Measurements from ENCODE around the gene SERPINB5.
"Not testable (repeated sequence)": the region's sequence is repeated elsewhere in the genome, so short reads cannot be mapped to it uniquely, and the experiment has no call there.

SERPINB5 gene, protein sequence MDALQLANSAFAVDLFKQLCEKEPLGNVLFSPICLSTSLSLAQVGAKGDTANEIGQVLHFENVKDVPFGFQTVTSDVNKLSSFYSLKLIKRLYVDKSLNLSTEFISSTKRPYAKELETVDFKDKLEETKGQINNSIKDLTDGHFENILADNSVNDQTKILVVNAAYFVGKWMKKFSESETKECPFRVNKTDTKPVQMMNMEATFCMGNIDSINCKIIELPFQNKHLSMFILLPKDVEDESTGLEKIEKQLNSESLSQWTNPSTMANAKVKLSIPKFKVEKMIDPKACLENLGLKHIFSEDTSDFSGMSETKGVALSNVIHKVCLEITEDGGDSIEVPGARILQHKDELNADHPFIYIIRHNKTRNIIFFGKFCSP

DNA sequence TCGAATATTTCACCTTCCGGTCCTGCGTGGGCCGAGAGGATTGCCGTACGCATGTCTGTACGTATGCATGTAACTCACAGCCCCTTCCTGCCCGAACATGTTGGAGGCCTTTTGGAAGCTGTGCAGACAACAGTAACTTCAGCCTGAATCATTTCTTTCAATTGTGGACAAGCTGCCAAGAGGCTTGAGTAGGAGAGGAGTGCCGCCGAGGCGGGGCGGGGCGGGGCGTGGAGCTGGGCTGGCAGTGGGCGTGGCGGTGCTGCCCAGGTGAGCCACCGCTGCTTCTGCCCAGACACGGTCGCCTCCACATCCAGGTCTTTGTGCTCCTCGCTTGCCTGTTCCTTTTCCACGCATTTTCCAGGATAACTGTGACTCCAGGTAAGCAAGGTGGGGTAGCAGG, at the start of gene SERPINB5:
Gene SERPINB5, plus strand, starts transcription at position 291 of the 400 bp plus-strand sequence. CDS start 7,471 bp downstream, outside the sequence.
- no peak for DNase-seq (ENCODE audit: low read depth in 2 of 3, low spot score in 2 of 3)

DNA sequence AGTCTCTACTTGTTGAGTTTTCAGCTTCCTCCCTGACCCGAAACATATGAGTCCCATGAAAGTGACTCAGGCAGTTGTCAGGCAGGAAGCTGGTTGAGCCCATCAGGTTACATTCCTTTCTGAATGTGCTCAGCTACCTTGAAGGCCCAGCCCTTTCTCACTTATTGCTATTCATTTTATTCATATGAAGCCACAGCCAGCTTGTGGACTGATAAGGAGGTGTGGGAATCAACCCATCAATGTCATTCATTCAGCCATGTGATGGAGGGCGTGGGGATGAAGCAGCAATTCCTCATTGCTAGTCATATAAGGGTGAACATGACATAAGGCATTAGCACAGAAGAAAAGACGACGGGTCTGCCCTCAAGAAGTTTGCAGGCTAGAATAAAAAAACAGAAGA, 49.2 kb upstream of the SERPINB5 start:
- no peak for DNase-seq (ENCODE audit: low read depth in 2 of 3, low spot score in 2 of 3)

DNA sequence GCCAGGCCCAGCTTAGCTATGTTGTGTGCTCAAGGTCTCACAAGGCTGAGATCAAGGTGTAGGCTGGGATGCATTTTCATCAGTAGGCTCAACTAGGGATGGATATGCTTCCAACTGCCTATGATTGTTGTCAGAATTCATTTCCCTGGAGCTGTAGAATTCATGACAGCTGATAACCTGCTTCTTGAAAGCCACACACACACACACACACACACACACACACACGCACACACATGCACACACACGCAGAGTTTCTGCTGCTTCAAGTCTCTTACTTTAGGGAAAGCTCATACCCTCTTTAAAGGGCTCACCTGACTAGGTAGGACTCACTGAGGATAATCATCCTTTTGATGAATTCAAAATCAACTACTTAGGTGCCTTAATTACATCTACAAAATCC, 46.2 kb upstream of the SERPINB5 start:
- no peak for DNase-seq (ENCODE audit: low read depth in 2 of 3, low spot score in 2 of 3)

DNA sequence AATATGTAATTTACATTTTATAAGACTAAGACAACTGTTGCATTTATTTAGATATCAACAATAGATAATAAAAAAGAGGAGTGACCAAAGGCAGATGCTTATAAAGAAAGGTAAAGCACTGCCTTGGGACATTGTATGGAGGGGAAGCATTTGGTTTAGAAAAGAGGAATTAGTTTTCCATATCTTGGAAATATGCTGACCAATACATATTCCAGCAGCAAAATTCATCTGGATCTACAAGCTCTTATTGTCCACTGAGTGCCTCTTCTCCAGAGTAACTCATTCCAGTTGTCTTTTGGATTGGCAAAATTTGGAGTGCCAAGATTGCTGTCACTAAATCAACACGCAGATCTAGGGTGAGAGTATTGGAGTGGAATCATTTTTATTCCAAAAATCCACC, 45.6 kb upstream of the SERPINB5 start:
- no peak for DNase-seq (ENCODE audit: low read depth in 2 of 3, low spot score in 2 of 3)

DNA sequence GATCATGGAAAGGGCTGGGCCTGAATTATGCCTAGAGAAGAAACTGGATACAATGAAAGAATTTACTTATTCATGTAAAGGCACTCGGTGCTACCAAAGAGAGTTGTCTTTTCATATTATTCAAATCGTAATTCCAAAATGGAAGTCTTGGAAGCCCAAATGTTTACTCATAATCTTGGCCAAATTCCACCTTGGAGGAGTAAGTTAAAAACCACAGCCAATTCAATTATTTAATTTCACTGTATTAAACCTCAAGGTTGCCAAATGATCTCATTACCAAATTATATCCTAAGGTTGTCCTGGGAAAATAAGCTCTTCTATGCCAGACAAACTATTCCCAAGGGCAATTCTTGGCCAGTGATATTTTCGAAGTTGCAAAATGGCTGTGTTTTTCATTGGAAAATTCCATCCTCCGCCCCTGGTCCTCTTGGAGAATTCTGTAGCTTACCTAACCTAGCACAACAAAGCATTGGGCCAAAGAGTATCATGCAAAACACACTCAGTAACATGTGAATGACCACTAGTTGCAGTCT, 43.4 kb upstream of the SERPINB5 start:
- DNase-seq (ENCODE audit: low read depth in 2 of 3, low spot score in 2 of 3): no peak

DNA sequence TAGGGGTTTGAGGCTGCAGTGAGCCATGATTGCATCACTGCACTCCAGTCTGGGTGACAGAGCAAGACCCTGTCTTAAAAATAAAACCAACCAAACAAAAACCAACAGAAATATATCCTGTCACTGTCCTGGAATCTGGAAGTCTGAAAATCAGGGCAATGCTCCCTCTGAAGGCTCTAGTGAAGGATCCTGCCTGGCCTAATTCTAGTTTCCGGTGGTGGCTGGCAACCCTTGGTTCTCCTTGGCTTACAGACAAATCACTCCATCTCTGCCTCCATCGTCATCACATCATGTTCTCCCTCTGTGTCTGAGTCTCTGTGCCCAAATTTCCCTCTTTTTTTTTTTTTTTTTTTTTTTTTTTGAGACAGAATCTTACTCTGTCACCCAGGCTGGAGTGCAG, 38.6 kb upstream of the SERPINB5 start:
- no peak for DNase-seq (ENCODE audit: low read depth in 2 of 3, low spot score in 2 of 3)

DNA sequence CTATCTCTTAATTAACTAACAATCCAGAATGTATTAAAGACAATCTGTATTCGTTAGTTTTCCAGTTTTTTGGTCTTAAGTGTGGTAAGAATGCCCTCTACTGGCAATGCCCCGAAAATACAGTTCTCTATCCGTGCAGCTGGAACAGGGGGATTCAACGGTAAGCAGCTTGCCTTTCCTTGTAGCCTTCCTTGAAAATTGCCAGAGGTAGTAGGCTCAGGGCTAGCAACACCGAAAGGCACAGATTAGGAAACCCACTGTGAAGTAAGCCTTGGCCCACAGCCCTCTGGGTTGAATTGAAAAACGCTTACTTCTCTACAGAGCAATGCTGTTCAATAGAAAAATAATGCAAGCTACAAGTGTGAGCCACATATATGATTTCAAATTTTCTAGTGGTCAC, 37.4 kb upstream of the SERPINB5 start:
- peak in 1 of 3 experiments; percentile 3 for DNase-seq (ENCODE audit: low read depth in 2 of 3, low spot score in 2 of 3)

DNA sequence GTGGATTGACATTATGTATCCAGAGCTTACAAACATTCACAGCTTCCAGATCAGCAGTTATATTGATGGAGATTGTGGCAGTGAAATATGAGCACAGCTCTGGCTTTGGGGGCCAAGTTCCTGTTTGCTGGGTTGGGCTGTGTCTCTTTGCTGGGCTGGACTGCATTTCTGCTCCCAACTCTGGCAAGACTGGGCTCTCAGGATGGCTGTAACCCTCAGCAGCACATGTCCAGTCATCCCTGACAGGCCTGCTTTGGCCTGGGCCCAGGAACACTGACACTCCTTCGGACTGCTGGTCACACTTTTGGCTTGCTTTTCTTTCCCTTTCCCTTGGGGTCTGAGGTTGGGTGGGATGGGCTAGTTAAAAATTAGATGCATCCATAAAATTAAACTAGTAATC, 36.5 kb upstream of the SERPINB5 start:
- DNase-seq (ENCODE audit: low read depth in 2 of 3, low spot score in 2 of 3): no peak

DNA sequence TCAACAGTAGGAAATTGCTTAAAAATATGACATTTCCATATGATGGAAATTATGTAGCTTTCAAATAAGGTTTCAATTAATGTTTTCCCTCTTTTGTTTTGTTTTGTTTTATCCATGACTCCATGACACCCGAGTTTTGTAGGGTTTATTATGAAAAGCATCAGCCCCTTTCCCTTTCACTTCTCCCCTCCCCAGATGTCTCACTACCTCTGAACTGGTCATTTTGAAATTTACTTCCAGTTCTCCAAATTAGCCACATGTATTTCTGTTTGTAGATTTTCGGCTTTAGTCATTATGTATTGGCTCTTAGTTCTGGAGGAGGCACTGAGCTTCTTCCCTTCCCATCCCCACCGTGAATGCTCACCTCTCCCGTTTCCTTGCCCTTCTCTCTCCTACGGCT, 35.9 kb upstream of the SERPINB5 start:
- no peak for DNase-seq (ENCODE audit: low read depth in 2 of 3, low spot score in 2 of 3)

DNA sequence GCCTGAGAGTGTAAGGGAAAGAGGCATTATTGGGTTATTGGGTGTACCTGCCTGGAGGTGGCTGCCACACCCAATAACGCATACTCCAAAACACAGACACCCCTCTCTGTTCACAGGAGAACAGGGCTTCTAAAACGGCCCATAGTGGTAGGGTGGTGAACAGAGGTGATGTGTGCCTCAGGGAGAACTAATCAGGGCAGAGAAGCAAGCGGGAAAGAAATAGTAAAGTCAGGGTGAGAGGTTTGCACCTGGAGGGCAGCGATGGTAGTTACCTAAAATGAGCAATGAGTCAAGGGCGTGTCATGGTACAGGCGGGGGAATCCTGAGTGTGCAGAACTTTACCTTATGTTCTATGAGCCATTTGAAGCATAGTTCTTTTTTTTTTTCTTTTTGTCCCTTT, 32.9 kb upstream of the SERPINB5 start:
- no peak for DNase-seq (ENCODE audit: low read depth in 2 of 3, low spot score in 2 of 3)

DNA sequence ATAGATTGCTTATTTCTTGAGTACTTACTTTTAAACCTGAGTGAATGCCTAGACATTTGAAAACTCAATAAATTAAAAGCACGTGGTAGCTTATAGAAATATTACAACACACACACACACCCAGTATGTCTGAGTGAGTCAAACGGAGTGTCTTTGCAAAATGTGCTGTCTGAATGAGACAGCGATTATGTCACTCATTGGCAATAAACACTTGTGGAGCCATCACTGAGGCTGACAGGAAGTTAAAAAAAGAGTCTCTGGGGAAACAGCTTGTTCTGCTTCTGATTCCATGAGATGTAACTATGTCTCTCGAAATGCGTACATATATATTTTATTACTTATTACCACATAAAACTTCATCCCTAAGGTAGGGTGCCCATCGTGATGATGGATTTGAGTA, 32.2 kb upstream of the SERPINB5 start:
- no peak for DNase-seq (ENCODE audit: low read depth in 2 of 3, low spot score in 2 of 3)

DNA sequence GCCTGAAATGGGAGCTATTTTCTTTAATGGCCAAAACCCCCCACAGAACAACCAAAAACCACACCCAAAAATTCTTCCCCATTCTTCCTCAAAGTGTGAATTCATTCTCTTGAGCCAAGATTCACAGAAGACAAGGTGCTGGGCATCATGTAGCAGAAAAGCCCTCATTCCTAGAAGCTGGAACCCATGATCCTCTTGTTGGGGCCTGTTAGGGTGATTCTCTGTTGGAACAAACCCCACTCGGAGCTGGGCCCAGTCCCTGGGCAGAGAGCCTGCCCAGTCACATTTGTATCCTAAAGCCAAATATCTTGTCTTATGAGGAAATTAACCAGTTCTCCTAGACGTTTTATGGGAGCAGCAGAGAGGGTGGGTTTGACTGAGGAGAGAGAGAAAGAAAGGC, 31.7 kb upstream of the SERPINB5 start:
- no peak for DNase-seq (ENCODE audit: low read depth in 2 of 3, low spot score in 2 of 3)

DNA sequence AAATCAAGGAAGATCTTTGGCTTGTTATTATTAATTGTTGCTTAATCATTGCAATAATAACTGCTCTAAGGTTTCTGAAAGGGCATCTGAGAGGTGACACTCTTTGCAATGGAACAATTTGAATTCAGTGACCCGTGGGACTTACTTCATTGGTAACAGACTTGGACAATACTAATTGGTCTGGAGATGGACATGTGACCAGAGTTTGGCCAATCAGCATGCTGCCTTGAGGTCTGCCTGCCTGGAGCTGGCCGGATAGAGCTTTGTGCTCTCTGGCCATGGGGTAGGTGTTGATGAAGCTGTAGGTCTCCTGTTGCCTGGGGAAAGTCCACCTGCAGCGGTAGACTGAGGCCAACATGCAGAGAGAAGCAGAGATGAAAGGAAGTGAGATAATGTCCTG, 30.5 kb upstream of the SERPINB5 start:
- no peak for DNase-seq (ENCODE audit: low read depth in 2 of 3, low spot score in 2 of 3)

DNA sequence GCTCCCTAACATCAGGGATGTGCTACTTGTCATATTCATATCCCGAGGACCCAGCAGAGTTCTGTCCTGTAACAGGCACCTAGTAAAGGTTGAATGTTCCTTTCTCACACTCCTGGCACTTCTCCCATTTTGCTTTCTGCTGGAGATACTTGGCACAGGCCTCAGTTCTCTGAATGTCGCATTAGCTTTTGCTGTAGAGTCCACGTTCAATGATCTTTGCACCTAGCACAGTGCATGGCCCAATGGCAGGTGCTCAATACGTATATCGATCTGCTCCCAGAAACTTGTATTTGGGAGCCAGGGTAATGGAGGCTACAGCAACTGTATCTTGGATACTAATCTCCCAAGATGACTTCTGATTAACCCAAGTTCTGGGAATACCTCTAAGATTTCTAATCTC, 29.7 kb upstream of the SERPINB5 start:
- DNase-seq (ENCODE audit: low read depth in 2 of 3, low spot score in 2 of 3): no peak

DNA sequence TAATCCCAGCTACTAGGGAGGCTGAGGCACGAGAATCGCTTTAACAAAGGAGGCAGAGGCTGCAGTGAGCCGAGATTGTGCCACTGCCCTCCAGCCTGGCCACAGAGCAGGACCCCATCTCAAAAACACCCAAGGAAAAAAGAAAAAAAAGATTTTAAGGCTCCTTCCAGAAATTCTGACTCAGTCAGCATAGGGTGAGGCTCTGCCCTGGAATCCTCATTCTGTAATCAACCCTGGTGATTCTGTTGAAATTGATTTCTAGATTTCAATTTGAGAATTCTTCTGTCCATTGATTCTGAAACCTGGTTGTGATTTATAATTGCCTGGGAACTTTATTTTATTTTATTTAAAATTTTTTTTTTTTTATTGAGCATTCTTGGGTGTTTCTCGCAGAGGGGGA, 27.3 kb upstream of the SERPINB5 start:
- no peak for DNase-seq (ENCODE audit: low read depth in 2 of 3, low spot score in 2 of 3)

DNA sequence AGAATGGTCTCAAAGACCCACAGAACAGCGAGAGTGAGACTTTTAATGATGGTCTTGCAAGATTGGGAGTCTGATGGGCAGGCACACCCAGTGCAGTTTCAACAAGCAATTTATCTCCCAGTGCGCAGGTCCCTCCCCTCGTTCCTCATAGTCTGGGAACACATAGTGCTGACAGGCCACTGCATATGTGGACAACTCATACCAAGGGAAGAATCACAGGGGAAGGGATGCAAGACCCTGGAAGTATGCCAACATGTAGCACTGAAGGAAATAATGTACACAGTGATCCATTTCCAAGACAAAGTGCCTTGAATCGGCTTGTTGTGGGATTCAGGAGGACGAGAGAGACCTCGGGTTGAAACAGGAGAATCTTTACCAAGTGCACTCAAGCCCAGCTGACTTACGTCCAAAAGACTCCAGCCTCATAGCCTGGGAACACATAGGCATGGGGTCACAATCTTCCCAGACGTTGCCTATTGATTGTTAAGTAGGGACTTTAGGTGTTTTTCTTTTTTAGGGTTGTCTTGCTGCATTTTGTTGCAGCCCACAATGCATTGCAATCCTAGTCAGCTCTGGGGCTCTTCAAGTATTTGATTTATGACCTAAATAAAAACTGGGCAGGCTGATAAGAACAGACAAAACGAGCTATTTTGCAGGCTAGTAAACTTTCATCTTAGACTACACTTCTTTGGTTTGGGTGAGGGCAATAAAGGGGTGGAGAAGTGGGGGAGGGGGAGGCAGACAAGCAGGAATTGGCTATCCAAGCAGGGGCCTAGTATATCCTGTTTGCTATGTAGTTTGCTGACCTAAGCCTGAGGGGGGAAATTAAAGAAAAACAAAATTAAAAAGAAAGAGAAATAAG, 24.7 kb upstream of the SERPINB5 start:
- no peak for DNase-seq (ENCODE audit: low read depth in 2 of 3, low spot score in 2 of 3)

DNA sequence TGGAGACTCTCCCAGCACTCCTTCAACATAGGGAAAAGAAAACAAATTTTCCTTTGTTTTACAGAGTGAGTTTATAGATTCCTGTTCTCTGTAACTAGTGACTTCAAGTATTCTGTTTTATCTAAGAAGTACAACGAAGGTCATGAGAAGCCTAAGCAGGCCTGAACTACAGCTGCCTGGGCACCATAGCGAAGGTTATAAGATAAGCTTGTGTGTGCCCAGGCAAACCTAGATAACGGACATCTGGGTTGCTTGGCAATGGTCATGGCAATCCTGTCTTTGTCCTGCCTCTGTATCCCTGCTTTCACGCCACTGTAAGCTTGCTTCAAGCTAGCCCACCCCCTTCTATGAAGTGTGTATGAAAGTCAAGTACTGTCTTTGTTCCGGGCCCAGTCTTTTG, 24.0 kb upstream of the SERPINB5 start:
- not testable (repeated sequence) for DNase-seq (ENCODE audit: low read depth in 2 of 3, low spot score in 2 of 3)

DNA sequence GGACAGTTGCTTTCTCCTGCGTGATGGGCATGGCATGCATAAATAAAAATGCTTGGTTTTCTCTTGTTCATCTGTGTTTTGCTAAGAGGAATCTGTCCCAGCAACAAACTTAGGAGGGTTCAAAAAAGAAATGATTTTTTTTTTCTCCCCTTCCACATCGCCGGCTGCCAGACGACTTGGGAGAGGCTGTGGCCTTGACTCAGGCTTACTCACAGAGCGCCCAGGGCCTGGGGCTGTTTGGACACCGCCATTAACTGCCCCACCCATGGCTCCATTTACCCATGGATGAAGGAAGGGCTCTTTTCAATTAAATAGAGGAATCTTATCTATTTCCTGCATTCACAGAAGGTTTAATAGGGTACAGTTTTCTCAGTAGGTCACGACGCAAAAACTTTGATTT, 22.3 kb upstream of the SERPINB5 start:
- no peak for DNase-seq (ENCODE audit: low read depth in 2 of 3, low spot score in 2 of 3)

DNA sequence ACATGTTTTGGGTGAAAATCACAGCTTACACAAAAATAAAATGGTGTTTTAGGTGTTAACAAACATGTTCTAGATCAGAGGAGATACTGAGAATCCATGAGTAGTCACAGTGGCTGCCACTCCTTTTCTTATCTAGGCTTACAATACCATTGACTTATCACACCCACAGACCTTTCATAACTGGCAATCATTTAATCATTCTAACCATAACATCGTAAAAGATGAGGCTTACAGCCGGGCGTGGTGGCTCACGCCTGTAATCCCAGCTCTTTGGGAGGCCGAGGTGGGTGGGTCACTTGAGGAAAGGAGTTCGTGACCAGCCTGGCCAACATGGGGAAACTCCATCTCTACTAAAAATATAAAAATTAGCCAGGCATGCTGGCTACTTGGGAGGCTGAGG, 18.8 kb upstream of the SERPINB5 start:
- DNase-seq (ENCODE audit: low read depth in 2 of 3, low spot score in 2 of 3): no peak

DNA sequence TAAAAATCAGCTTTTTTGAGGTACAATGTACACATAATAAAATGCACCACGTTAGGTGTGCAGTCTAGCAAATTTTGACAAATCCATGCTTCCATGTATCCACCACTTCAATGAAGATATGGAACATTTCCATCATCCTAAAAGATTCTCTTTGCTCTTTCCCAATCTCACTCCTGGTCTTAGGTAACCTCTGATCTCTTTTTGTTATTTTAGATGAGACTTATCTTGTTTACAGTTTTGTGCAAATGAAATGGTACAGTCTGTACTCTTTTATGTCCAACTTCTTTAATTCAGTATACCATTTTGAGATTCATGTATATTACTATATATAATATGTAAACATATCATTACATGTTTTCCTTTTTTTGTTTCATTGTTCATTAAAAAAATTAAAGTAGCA, 16.3 kb upstream of the SERPINB5 start:
- no peak for DNase-seq (ENCODE audit: low read depth in 2 of 3, low spot score in 2 of 3)

DNA sequence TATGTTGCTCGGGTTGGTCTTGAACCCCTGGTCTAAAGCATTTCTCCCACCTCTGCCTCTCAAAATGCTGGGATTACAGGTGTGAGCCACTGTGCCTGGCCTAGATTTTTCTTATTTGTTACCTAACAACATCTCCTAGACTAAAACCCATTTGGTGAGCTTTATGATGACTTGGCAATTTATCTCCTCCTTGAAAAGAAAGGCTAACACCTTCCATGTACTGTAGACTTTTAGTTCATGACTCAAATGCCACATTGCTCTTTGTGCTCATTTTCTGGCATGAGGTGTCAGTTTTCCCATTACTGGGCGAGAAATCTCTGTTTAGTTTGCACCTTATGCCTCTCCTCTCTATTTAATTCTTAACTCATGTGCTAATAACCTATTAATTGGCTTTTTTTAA, 12.3 kb upstream of the SERPINB5 start:
- DNase-seq (ENCODE audit: low read depth in 2 of 3, low spot score in 2 of 3): no peak

DNA sequence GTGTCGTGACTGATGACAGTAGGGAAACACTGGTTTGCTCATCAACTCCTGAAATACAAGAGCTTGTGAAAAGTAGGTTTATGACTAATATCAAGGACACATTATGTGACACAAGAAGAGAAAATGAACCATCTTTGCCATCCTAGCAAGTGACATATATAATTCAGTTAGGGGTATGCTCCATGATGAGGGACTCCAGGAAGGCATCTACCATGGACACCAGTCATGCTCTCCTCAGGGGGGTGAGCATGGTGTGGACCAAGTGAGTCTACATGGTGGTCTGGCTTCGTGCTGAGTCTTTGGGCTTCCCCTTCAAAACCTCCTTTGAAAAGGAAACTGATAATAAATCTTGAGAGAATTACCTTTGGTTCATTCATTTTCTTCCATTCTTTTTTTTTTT, 11.7 kb upstream of the SERPINB5 start:
- no peak for DNase-seq (ENCODE audit: low read depth in 2 of 3, low spot score in 2 of 3)
